ENCODE data around the gene NCEH1.

The NCEH1 gene

DNA sequence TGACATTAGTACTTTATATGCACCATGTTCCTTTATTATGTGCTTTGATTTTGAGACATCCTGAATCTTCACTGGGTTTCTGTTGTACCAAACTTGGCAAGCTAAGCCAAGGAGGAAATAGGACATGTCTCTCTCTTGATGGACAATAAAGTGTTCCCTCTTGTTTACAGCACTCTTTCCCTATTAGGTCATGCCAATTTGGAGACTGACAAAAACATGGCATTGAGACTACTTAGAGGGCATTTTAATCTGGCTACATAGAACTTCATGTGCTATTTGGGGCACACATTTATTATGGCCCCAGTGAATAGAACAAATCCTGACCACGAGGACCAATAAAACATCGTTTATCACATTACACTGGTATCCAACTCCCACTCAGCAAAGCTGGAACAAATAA lies 102.3 kb downstream of the NCEH1 start:
- H3K36me3 ChIP-seq (ENCODE audit: control insufficient read depth, low read length): no peaks in the 10 kb centered on the region
- no peaks in the 10 kb centered on the region for H3K9me2 ChIP-seq (replicated peaks; ENCODE audit: control insufficient read depth, low read length)
- H4K20me1 ChIP-seq (ENCODE audit: control insufficient read depth, insufficient read depth, low read depth, low read length): no peaks in the 10 kb centered on the region
- H3K27ac ChIP-seq (ENCODE audit: low read depth, low read length): no peak overlapping the region
- H3F3A ChIP-seq (ENCODE audit: control insufficient read depth, insufficient read depth): no peaks in the 10 kb centered on the region
- H3K4me2 ChIP-seq (ENCODE audit: low read length): no peak overlapping the region
- TF ChIP-seq, protein P1, sequence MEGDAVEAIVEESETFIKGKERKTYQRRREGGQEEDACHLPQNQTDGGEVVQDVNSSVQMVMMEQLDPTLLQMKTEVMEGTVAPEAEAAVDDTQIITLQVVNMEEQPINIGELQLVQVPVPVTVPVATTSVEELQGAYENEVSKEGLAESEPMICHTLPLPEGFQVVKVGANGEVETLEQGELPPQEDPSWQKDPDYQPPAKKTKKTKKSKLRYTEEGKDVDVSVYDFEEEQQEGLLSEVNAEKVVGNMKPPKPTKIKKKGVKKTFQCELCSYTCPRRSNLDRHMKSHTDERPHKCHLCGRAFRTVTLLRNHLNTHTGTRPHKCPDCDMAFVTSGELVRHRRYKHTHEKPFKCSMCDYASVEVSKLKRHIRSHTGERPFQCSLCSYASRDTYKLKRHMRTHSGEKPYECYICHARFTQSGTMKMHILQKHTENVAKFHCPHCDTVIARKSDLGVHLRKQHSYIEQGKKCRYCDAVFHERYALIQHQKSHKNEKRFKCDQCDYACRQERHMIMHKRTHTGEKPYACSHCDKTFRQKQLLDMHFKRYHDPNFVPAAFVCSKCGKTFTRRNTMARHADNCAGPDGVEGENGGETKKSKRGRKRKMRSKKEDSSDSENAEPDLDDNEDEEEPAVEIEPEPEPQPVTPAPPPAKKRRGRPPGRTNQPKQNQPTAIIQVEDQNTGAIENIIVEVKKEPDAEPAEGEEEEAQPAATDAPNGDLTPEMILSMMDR (IDR thresholded peaks at IDR 0.05; ENCODE audit: low read depth, low read length, poor library complexity, severe bottlenecking): no peak
- TF ChIP-seq EZH2phosphoT487 (IDR thresholded peaks at IDR 0.05; ENCODE audit: borderline replicate concordance, low read length): no peak
- no peak overlapping the region for H3K4me3 ChIP-seq (ENCODE audit: low read length)
- H3K27me3 ChIP-seq (ENCODE audit: control insufficient read depth, low read length): no peaks in the 10 kb centered on the region
- H3K4me1 ChIP-seq (ENCODE audit: control insufficient read depth, low read length): no peaks in the 10 kb centered on the region
- peaks cover 7% of the 10 kb centered on the region; the same call in 1 of the 2 replicates for H3K9me3 ChIP-seq (ENCODE audit: control insufficient read depth, insufficient read depth, low read length)
- no peaks in the 10 kb centered on the region for H3K79me2 ChIP-seq (ENCODE audit: control insufficient read depth, low read length)

DNA sequence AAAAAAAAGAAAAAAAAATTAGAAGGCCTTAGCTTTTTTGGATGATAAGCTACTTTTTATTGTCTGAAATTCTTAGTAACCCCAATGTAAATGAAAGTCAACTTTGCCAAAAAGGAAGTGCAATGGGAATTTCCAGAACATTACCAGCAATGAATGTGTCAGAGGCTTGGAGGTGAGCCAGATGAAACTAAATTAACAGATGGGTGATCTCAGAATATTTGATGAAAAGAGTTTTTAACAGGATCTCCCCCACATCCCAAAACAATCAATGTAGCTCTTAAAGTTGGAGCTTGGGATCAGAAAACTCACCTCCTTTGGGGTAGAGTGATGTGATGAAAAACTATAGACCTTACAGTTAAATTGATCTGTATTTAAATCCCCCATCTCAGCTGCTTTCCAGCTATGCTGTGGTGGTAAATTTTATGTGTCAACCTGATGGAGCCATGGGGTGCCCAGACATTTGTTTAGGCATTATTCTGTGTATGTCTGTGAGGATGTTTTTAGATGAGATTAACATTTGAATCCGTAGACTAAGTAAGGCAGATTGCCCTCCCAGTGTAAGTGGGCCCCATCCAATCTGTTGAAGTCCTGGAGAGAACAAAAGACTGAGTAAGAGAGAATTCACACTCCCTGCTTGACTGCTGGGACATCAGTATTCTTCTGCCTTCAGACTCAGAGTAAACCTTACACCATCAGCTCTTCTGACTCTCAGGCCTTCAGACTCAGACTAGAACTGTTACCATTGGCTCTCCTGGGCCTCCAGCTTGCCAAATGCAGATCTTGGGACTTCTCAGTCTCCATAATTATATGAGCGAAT lies 103.4 kb downstream of the NCEH1 start:
- Histone ChIP-seq H3K9me2 (replicated peaks; ENCODE audit: control insufficient read depth, low read length) (no peaks in the 10 kb centered on the region), H3K27me3 (ENCODE audit: control insufficient read depth, low read length) (no peaks in the 10 kb centered on the region), H4K20me1 (ENCODE audit: control insufficient read depth, insufficient read depth, low read depth, low read length) (no peaks in the 10 kb centered on the region), H3K79me2 (ENCODE audit: control insufficient read depth, low read length) (no peaks in the 10 kb centered on the region), H3K9me3 (ENCODE audit: control insufficient read depth, insufficient read depth, low read length) (no peaks in the 10 kb centered on the region), H3K27ac (ENCODE audit: low read depth, low read length) (no peak overlapping the region), H3K4me1 (ENCODE audit: control insufficient read depth, low read length) (no peaks in the 10 kb centered on the region), H3K4me2 (ENCODE audit: low read length) (no peak overlapping the region), H3K36me3 (ENCODE audit: control insufficient read depth, low read length) (no peaks in the 10 kb centered on the region), H3K4me3 (ENCODE audit: low read length) (no peak overlapping the region), H3F3A (ENCODE audit: control insufficient read depth, insufficient read depth) (no peaks in the 10 kb centered on the region)
- TF ChIP-seq, protein P1 (IDR thresholded peaks at IDR 0.05; ENCODE audit: low read depth, low read length, poor library complexity, severe bottlenecking): no peak
- no peak for TF ChIP-seq EZH2phosphoT487 (IDR thresholded peaks at IDR 0.05; ENCODE audit: borderline replicate concordance, low read length)

DNA sequence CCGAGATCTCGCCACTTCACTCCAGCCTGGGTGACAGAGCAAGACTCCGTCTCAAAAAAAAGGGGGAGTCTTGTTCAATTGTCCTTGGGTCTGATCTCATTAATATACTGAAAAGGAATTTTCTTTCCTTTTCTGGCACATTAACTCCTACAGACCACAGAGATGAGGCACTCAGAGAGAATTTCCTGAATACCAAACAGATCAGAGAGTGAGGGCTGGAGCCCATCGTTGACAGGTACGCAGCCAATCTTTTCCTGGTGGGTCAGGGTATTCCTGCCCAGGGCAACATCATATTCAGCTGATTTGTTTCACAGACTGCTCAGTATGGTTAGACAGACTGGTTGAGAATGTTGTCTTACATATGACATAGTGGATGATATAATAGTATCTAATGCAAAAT lies 104.8 kb downstream of the NCEH1 start:
- H3K27me3 ChIP-seq (ENCODE audit: control insufficient read depth, low read length): no peaks in the 10 kb centered on the region
- H3F3A ChIP-seq (ENCODE audit: control insufficient read depth, insufficient read depth): no peaks in the 10 kb centered on the region
- H3K4me3 ChIP-seq (ENCODE audit: low read length): no peak overlapping the region
- no peaks in the 10 kb centered on the region for H3K9me2 ChIP-seq (replicated peaks; ENCODE audit: control insufficient read depth, low read length)
- no peaks in the 10 kb centered on the region for H3K4me1 ChIP-seq (ENCODE audit: control insufficient read depth, low read length)
- no peaks in the 10 kb centered on the region for H3K36me3 ChIP-seq (ENCODE audit: control insufficient read depth, low read length)
- TF ChIP-seq, protein P1 (IDR thresholded peaks at IDR 0.05; ENCODE audit: low read depth, low read length, poor library complexity, severe bottlenecking): no peak
- TF ChIP-seq EZH2phosphoT487 (IDR thresholded peaks at IDR 0.05; ENCODE audit: borderline replicate concordance, low read length): no peak
- no peaks in the 10 kb centered on the region for H3K9me3 ChIP-seq (ENCODE audit: control insufficient read depth, insufficient read depth, low read length)
- no peak overlapping the region for H3K27ac ChIP-seq (ENCODE audit: low read depth, low read length)
- H4K20me1 ChIP-seq (ENCODE audit: control insufficient read depth, insufficient read depth, low read depth, low read length): no peaks in the 10 kb centered on the region
- H3K4me2 ChIP-seq (ENCODE audit: low read length): no peak overlapping the region
- H3K79me2 ChIP-seq (ENCODE audit: control insufficient read depth, low read length): no peaks in the 10 kb centered on the region

Data from DOHH2 (cell line).